GM18907 (cell line): Measurements from ENCODE around the gene LINGO1.

Experiments used
- ATAC-seq: cut with Tn5 transposase; IDR thresholded peaks from one replicate; pipeline ENCODE4 v1.9.1; 2021; ENCODE audit warnings: mild to moderate bottlenecking, moderate library complexity; ENCODE audit not compliant: unreplicated experiment

LINGO1 gene

DNA sequence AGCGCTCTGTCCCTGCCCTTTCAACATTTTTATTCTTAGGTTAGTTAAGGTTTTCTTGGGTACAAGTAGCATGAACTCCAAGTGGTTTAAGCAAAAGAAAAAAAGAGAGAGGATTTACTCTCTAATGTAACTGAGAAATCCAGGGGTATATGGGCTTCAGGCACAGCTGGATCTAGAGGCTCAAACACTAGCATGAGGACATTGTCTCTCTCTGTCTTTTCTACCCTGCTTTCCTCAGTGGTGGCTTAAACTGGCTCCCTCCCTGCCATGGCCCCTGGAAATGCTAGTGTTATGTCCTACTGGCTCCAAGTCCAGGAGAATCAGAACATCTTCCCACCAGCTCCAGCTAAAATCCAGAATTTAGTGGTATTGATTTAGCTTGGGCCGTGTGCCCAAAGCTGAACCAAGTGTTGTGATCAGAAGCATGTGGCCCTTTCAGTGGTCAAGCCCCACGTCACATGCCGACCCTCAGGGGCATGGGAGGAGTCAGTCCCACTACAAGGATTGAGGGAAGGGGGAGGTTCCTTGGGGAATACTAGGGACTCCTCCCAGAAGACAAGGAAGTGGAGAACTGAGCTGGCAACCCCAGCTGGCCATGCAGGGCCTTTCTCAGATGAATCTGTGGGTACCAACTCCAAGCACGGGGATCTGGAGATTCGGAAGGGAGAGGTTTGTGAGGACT is 58.0 kb downstream of the LINGO1 start:
- no peak for ATAC-seq

DNA sequence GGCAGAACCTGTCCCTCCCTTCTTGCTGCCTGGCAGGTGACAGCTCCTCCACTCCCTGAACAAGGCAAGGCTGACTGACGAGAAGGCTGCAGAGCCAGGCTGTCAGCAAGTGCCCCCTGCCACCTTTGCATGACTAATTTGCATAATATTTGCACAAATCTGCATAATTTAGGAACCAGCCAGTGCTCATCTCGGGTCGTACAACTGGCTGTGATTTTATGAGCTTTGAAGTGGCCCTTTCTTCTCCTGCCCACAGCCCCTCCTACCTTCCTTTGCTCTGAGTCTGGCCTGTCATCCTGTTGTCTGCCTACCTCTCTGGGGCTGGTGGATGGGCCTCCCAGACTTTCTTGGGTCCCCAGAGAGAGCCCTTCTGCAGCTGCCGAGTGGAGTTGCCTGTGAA is 58.9 kb downstream of the LINGO1 start:
- no peak for ATAC-seq

DNA sequence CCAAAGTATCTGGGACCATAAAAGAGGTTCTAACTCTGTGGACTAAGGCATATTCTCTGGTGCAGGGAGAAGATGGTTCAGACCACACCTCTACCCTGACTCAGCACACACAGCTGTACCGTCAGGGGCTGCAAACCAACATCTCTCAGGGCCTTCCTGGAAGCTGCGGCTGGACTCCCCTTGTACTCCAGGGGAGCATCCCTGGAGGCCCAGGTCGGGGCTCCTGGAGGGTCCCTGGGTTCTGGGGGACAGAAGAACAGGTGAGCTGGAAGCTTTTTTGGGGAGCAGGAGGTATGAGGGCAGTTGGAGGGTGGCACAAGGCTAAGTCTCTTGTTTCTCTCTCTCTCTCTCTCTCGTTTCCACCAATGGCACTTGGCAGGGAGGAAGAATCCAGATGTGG is 60.5 kb downstream of the LINGO1 start:
- ATAC-seq = no peak

DNA sequence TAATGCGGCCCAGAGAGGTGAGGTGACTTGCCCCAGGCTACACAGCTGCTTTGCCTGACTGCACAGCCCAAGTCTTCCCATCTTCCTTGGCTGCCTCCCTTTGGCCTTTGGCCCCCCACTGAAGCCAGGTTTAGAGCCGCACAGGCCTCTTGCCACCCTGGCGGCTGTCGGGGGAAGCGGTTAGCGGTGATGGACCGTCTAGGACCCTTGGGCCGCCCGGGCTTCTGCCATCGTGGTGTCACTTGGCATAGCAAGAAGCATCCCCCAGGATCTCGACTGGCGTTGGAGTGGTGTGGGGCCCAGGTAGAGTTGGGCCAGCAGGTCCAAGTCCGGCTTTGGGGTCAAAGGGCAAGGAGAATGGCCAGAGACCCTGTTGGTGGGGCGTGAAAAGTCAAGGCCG is 61.0 kb downstream of the LINGO1 start:
- no peak for ATAC-seq

DNA sequence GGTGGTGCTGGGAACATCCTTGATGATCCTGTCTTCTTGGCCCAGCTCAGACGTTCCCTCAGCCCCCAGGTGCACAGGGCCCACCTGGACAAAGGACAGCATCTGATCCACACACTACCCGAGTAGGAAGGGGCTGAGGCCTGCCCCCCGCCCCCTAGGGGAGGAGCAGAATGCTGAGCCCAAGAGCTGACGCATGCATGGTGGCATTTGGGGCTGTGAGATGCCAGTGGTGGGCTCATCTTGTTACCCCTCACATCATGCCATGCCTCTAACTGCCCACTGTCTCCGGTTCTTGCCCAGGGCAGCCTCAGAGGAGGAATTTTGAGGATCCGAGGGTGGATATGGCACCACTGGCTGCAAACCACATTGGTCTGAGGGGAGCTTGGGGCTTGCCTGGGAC is 61.5 kb downstream of the LINGO1 start:
- no peak for ATAC-seq

DNA sequence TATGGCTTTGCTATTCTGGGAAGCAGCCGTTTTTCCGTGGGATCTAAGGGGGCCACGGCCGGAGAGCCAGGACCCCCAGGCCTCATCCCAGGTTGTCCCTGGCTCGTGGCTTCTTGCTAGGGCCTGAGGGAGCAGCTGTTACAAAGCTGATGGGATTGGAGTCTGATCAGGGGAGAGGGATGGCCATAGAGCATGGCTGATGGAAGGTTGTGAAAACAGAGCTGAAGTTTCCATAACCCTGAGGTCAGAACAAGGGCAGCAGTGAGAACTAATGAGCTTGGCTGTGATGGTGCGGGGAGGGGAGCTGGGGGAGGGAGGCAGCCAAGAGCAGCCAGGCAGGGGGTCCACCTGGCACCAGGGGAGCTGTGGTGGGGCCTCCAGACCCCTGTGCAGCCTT is 63.0 kb downstream of the LINGO1 start:
- no peak for ATAC-seq

DNA sequence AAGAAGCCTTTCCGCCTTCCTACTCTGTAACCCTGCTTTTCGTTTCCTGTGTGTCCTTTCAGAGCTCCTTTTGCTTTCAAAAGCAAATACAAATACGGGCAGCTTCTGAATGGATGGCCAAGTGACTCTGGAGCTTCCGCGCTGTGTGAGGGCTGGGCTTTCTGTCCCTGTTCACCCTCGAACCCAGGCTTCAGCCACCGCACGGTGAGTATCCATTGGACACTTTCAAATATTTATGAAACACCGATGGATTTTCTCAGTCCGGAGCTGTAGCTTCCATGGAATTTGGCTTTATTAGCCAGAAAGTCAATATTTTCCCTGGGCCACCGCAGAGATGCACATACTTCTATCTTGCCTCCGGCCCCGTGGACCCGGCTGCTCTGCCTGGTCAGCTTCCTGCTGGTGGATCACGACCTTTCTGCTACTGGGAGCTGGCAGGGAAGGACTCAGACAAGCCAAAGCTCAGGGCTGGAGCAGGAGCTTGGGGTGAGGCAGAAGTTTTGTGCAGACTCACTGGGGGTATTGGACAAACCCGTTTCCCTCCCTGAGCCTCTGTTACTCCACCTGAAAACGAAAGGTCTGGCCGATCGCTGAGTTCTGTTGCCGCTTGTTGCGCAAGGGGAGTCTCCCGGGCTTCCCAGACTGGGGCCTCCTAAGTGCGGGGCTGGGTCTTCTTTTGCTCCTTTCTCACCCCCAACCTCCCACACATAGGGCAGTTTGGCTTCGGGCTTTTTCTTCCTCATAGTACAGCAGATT is 63.6 kb downstream of the LINGO1 start:
- ATAC-seq = no peak

DNA sequence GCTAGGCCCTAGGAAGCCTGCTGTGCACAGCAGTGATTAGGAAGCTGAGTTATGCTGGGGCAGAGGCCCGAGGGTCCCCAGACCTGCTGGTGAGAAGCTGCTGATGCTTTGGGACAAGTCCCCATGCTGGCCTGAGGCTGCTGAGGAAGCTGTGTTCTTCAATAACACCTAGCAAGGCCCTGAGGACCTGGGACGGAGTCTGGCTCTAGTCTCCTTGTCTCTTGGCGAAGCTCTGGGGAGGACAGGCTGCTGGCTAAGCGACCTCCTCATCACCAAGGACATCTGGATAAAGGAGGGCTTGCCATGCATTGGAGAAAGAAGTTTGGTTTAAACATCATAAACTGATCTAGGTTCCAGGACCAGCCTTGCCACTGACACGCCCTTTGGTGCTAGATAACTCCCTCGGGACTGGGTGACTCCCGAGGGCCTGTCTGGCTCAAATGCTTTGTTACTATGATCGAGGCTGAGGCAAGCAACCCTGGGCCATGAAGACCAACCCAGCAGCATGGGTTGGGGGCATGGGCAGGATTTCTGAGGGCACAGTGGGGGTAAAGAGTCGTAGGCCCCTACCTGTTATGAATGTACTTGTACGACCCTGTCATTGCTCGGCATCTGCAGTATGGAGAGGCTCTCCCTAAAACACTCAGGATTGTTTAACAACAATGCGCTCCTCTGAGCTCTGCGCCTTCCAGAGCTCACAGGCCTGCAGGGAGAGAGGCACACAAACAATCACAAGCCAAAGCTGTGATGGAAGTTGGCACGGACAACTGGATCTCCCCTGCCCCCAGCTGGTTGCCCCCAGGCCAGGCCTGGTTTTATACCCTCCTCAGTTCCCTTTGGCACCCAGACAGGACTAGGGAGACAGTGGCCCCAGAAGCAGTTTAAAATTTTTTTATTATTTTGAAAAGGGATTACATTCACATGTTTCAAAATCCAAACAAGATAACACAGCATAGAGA is 64.4 kb downstream of the LINGO1 start:
- no peak for ATAC-seq

DNA sequence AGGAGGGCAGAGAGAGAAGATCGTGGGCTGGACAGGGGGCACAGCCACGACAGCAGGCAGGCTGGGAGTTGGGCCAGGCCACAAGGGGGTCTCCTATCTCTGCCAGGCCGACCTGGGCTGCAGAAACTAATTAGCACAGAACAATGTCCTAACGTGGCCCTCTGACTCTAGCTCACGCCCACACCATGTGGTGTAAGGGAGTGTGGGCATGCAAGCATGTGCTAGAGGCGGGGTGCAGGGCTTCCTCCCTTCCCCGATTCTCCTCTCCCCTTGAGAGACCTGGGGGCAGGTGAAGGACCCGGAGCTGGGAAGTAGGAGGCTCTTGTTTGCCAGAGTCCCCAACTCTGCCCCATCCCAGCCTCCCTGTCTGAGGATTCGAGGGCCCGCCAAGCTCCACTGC is 65.5 kb downstream of the LINGO1 start:
- ATAC-seq = no peak

DNA sequence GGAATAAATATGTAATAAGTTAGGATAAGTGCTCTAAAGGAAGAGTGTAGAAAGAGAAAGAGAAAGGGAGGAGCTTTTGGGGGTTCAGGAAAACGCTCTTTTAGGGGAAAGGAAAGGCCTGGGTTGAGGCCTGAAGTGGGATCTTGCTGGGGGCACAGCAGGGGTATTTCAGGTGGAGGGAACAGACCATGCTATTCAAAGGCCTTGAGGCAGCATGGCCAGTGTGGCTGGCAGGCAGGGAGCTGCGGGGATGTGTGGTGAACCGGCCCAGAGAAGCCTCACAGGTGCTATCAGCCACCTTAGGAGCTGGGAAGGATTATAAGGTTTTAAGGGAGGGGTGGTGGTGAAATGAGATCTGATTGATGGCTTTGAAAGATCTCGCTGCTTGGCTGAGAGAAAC is 66.6 kb downstream of the LINGO1 start:
- ATAC-seq = no peak

DNA sequence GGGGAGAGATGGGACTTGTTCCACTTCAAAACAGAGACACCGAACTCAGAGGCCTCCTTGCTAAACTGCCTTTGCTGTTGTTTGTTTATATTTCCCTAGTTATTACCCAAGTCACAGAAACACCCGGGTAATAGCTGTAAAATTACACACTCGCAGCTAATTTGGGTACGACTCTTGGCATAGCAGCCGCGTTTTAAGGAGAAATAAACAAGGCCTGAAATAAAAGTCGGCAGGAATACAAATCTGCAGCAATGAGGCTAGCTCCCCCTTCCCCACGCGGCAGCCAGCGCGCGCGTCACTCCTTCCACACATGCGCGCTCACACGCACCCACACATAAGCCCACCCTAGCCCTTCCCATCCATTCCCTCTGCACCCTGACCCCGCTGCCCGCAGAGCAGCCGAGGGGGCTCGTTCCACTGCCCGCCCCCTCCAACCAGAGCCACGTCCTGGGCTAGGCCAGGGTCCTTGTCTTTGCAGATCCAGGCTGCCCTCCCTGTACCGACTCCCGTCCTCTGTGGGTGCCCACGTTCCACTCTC is 67.3 kb downstream of the LINGO1 start:
- no peak for ATAC-seq

DNA sequence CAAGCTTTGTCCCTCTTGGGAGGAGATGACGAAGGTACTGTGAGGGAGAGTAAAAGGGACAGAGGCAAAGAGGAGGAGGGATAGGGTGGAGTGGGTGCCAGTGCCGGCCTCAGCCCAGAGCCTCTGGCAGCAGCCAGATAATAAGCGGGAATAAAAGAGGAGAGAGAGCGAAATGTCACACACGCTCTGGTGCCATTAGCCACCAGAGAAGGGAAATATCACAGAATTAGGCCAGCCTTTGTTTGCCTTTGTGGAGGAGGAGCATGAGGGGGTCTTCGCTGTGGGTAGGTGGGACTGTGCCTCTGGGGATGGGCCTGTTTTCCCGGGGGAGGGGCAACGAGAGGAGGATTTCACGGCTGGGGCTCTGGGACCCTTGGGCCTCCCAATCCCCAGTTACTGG is 67.8 kb downstream of the LINGO1 start:
- ATAC-seq = no peak

DNA sequence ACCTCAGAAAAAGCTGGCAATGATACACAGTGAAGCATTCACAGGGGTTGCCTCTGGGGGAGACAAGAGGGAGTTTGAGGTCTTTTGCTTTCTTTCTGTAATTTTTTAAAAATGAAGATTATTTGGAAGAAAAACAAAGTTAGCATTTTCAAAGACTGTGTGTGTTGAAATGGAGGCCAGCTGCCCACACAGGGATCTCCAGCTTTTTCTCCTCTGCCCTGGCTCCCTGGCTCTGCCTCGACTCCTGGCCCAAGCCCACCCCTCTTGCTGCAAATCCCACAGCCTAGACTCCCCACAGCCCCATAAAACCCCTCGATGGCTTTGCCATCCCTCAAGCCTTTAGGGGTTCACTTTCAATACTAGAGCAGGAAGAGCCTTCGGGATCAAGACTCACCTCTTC is 68.4 kb downstream of the LINGO1 start:
- no peak for ATAC-seq

DNA sequence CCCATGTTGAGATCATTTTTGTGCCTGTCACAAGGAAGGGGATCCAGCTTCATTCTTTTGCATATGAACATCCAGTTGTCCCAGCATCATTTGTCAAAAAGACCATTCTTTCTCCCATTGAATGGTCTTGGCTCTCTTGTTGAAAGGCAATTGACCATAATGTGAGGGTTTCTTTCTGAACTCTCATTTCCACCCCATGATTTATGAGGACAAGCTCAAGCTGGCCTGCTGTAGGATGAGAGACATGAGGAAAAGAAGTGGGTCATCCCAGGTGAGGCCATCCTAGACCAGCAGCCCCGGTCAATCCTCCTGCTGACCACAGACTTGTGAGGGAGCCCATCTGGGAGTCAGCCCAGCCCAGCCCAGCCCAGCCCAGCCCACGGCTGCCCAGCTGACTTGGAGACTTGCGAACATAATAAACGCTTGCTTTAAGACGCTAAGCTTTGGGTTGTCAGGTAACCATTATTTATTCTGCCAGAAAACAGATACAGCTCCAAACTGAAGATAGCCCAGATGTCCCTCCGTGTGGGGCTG is 69.0 kb downstream of the LINGO1 start:
- no peak for ATAC-seq
